H1 (cell line): ENCODE data around the gene DUXB. TPM values are rescaled to one million over a fixed set of nuclear protein-coding genes. Genes with fewer than 3 reads are reported as not detected.

Experiments used
- BACH1 ChIP-seq: IDR thresholded peaks from 2 replicates; pipeline ENCODE4 v1.6.1; 2012; ENCODE audit warnings: low read length, improper control_type of control experiment
- PHF8 ChIP-seq: fragments of 200-600 bp; sonication (generic); conservative IDR thresholded peaks from 2 replicates; pipeline ENCODE4 v1.7.1; 2012; ENCODE audit warnings: low read depth, mild to moderate bottlenecking, inconsistent platforms, low read length, moderate library complexity
- polyA plus RNA-seq, 7 experiments: library from polyadenylated mRNA; depleted of rRNA in 3 of 7; stranded (reverse) in 5 of 7; unstranded in 2 of 7; fragments of >200 nt in 5 of 7; fragments of 200-250 nt in 2 of 7; gene quantifications; 1 replicate in 5 of 7; 2 replicates in 1 of 7; 4 replicates in 1 of 7; pipeline versions ENCODE4 v1.2.1 to v1.2.3, GENCODE V29; 2011 to 2013; ENCODE audit warnings: missing spikeins in 2 of 7, mixed read lengths in 2 of 7
- total RNA-seq: library from RNA; stranded (reverse); fragmentation: NEBNext Ultra II Directional; extraction: Animal tissue kit (Norgen Biotek cat#: 25700); gene quantifications from 2 replicates; pipeline ENCODE4 v1.2.1, GENCODE V29; 2021

Gene DUXB
- total and polyA plus RNA-seq, 2 of the 8 experiments (the other 6 are each of a cell fraction or from before 2014, with no cell fraction given), result not detected

DNA sequence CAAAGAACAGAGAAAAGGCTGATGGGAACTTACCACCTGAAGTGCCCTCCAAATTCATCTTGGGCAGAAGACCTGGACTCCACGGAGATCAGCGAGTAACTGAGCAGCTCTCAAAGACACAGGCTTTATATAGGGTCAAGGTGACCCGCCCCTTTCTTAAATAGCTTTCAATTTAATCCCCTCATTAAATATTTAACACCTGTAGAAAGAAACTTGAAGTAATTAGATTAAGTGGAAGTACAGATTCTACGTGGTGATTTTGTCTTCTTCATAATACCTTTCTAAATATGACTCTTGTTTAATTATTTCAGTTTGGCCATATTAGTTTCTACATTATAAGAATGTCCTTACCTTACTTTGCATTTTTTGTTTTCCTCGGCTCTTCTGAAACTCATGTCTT, at the start of gene DUXB (continued):
- TF ChIP-seq PHF8 (no peak), BACH1 (no peak)
